Measurements from ENCODE around the gene GPD2. TPM values are rescaled to one million over a fixed set of nuclear protein-coding genes. Genes with fewer than 3 reads are reported as not detected.
"Not testable (repeated sequence)": the region's sequence is repeated elsewhere in the genome, so short reads cannot be mapped to it uniquely, and the experiment has no call there.

The GPD2 gene
- total RNA-seq, 2 donors from 2014 or later = 20.5 to 76.8 TPM

- ATAC-seq = no peak
- intact Hi-C loops (cut with DNase I) = no loop called here
- H3K9me3 ChIP-seq = no peaks in the 10 kb centered on the region
- no peak overlapping the region for H3K4me3 ChIP-seq
- H3K27ac ChIP-seq = no peak overlapping the region
- no peaks in the 10 kb centered on the region for H3K27me3 ChIP-seq
- TF ChIP-seq CTCF (IDR thresholded peaks at IDR 0.05) = no peak
- no peak for TF ChIP-seq POLR2A (IDR thresholded peaks at IDR 0.05)
- no peaks in the 10 kb centered on the region for H3K4me1 ChIP-seq
- H3K36me3 ChIP-seq (replicated peaks in 1 of 2; ENCODE audit: insufficient read depth in 1 of 2, low read depth in 2 of 2) = no peaks in the 10 kb centered on the region
- no peak for DNase-seq
Observed at GRCh38 chr2:156492979-156493378, 56.8 kb downstream of the GPD2 start.

- H3K9me3 ChIP-seq; H3K4me3 ChIP-seq; intact Hi-C loops (cut with DNase I): not testable (repeated sequence)
Observed at GRCh38 chr2:156495998-156496397, 59.8 kb downstream of the GPD2 start.

DNA sequence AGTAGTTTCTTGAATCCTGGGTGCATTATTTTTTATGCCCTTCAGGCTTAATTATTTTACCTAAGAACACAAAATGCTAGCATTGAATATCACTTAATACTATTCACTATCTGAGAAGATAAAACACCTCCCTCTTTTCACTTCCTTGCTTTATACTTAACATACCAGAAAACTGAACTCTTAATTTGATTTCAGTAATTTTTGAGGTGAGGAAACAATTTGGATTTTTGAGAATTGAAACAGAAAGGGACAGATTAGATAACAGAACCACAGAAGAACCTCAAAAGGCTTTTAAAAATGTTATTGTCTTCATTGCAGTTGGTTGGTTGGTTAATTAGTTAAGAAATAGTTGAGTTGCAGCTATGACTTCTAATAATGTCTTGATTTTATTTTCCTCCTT is 69.5 kb downstream of the GPD2 start:
- TF ChIP-seq CTCF (IDR thresholded peaks at IDR 0.05) (no peak), POLR2A (IDR thresholded peaks at IDR 0.05) (no peak)
- Histone ChIP-seq H3K27ac (no peak overlapping the region), H3K36me3 (replicated peaks in 1 of 2; ENCODE audit: insufficient read depth in 1 of 2, low read depth in 2 of 2) (no peaks in the 10 kb centered on the region), H3K27me3 (no peaks in the 10 kb centered on the region), H3K9me3 (no peaks in the 10 kb centered on the region), H3K4me1 (no peaks in the 10 kb centered on the region), H3K4me3 (no peak overlapping the region)
- DNase-seq (no peak), ATAC-seq (no peak)
- intact Hi-C loops (cut with DNase I) = no loop called here

More at GRCh38 chr2:156495998-156496397, 59.8 kb downstream of the GPD2 start:
- DNase-seq; ATAC-seq; H3K4me1 ChIP-seq; H3K27ac ChIP-seq; H3K27me3 ChIP-seq; H3K36me3 ChIP-seq (replicated peaks in 1 of 2; ENCODE audit: insufficient read depth in 1 of 2, low read depth in 2 of 2): not testable (repeated sequence)
- 83 to 100% methylated on average over 1 of the region's 1 CpG for WGBS, 2 donors

DNA sequence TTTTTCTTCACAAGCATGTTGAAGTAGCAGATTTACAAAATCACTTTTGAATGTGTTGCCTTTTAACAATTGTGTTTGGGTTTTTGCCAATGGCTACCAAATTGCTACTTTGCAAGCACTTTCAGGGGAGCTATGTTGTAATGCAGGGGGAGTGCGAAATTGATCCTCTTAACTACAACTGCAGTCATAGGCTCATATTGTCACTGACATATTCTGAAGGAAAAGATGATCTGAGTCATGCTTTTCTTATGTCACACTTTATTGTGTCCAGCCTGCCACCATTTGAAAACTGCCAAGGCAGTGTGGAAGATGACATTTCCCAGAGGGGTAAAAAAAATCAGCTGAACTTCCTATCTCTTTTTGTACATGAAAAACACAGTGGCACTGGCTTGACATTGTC is 74.9 kb downstream of the GPD2 start:
- no peaks in the 10 kb centered on the region for H3K27me3 ChIP-seq
- intact Hi-C loops (cut with DNase I) = no loop called here
- no peaks in the 10 kb centered on the region for H3K9me3 ChIP-seq
- WGBS, 2 donors = 94 to 95% methylated on average over 1 of the region's 1 CpG
- no peak for ATAC-seq
- no peak overlapping the region for H3K4me3 ChIP-seq
- no peak overlapping the region for H3K27ac ChIP-seq
- no peaks in the 10 kb centered on the region for H3K4me1 ChIP-seq
- no peak for TF ChIP-seq POLR2A (IDR thresholded peaks at IDR 0.05)
- TF ChIP-seq CTCF (IDR thresholded peaks at IDR 0.05) = no peak
- no peak for DNase-seq
- no peaks in the 10 kb centered on the region for H3K36me3 ChIP-seq (replicated peaks in 1 of 2; ENCODE audit: insufficient read depth in 1 of 2, low read depth in 2 of 2)

- Histone ChIP-seq H3K4me1 (no peaks in the 10 kb centered on the region), H3K4me3 (no peak overlapping the region), H3K27me3 (no peaks in the 10 kb centered on the region), H3K27ac (no peak overlapping the region), H3K9me3 (no peaks in the 10 kb centered on the region), H3K36me3 (replicated peaks in 1 of 2; ENCODE audit: insufficient read depth in 1 of 2, low read depth in 2 of 2) (no peaks in the 10 kb centered on the region)
- no peak for ATAC-seq
- no peak for DNase-seq
- intact Hi-C loops (cut with DNase I) = no loop called here
- TF ChIP-seq POLR2A (IDR thresholded peaks at IDR 0.05) (no peak), CTCF (IDR thresholded peaks at IDR 0.05) (no peak)
Observed at GRCh38 chr2:156511803-156512202, 75.6 kb downstream of the GPD2 start.
